GM13977 (cell line): ENCODE measurements around the gene KCND3.

Experiments
- DNase-seq: peaks from one replicate; pipeline ENCODE4 v3.0.0; 2012; ENCODE audit warnings: low spot score
- CTCF ChIP-seq: IDR thresholded peaks from 2 replicates; pipeline ENCODE4 v1.5.1; 2012; ENCODE audit warnings: mild to moderate bottlenecking, control low read depth; ENCODE audit not compliant: insufficient read depth; ENCODE audit errors: extremely low read depth, missing control alignments
- in situ Hi-C: fragments of 300-500 bp; cut with MboI; formaldehyde crosslinking; loops from one replicate; pipeline ENCODE4 v1.12.0; 2022; ENCODE audit warnings: low sequenced_read_pairs, low pct_unique_long_range_greater_than_20kb, mixed read lengths, inconsistent platforms; ENCODE audit not compliant: unreplicated experiment

The KCND3 gene

GRCh38 chr1:111784273-111784901, 205.1 kb downstream of the KCND3 start:
- DNase-seq: no peak
- in situ Hi-C loops: no loop called here
- no peak for TF ChIP-seq CTCF

GRCh38 chr1:111779546-111779945, 209.9 kb downstream of the KCND3 start:
- in situ Hi-C loops: no loop called here
- TF ChIP-seq CTCF: no peak
- no peak for DNase-seq

- DNase-seq: no peak
- in situ Hi-C loops: no loop called here
- no peak for TF ChIP-seq CTCF
These were observed 210.9 kb downstream of the KCND3 start for GRCh38 chr1:111778541-111779051.

- in situ Hi-C loops: no loop called here
- no peak for DNase-seq
- TF ChIP-seq CTCF: no peak
These were observed 211.4 kb downstream of the KCND3 start for GRCh38 chr1:111778066-111778465.

GRCh38 chr1:111777301-111777700, 212.2 kb downstream of the KCND3 start:
- TF ChIP-seq CTCF: no peak
- no peak for DNase-seq
- in situ Hi-C loops: no loop called here

GRCh38 chr1:111776861-111777260, 212.6 kb downstream of the KCND3 start:
- no peak for TF ChIP-seq CTCF
- no peak for DNase-seq
- in situ Hi-C loops: no loop called here
